Endothelial cell of umbilical vein (primary cell): ENCODE measurements around the gene POLR2B. TPM values are rescaled to one million over a fixed set of nuclear protein-coding genes. Genes with fewer than 3 reads are reported as not detected.

Experiments
- BruUV-seq: library from RNA; stranded (reverse); fragments of 400-500 nt; replicated peaks from 2 replicates; lab custom pipeline; 2021; lab: Mats Ljungman, UMichigan
- CTCF ChIA-PET: fragments of 300-600, 350-600 bp; sonication (Branson Sonifier 250); formaldehyde crosslinking; loops from one replicate; lab custom pipeline; 2021; ENCODE audit warnings: antibody characterized with exemption, inconsistent platforms; lab: Charles Lee
- POLR2A ChIA-PET: fragments of 300-600, 350-600 bp; sonication (Branson Sonifier 250); formaldehyde crosslinking; loops from one replicate; lab custom pipeline; 2021; ENCODE audit warnings: antibody characterized with exemption, inconsistent platforms; lab: Charles Lee
- DNase-seq: peaks from one replicate; pipeline ENCODE4 v3.0.0-alpha.2; 2011; ENCODE audit warnings: low read depth, low spot score
- FAIRE-seq: peaks from 2 replicates; lab custom pipeline; 2011; peaks lifted over from hg19 to GRCh38; lab: Jason Lieb, UNC
- H2AFZ ChIP-seq: 2 replicates; pipeline ENCODE4 v1.6.0; 2012; ENCODE audit warnings: low read depth, low read length, control low read depth, inconsistent platforms
- H3K27ac ChIP-seq: 2 replicates; pipeline ENCODE4 v1.5.1; 2011; ENCODE audit warnings: low read depth, mild to moderate bottlenecking, control low read depth, low read length, moderate library complexity; ENCODE audit not compliant: insufficient read depth
- H3K27me3 ChIP-seq, 2 experiments: 2 replicates each; pipeline versions ENCODE4 v1.6.0 to v1.6.1; 2011; ENCODE audit warnings: low read length in 2 of 2, mixed read lengths in 1 of 2; ENCODE audit not compliant: control insufficient read depth in 2 of 2, insufficient read depth in 2 of 2
- H3K36me3 ChIP-seq, 2 experiments: 2 replicates in 1 of 2; 3 replicates in 1 of 2; pipeline ENCODE4 v1.5.1; 2011; ENCODE audit warnings: low read length in 2 of 2, mild to moderate bottlenecking in 1 of 2, moderate library complexity in 1 of 2; ENCODE audit not compliant: control insufficient read depth in 2 of 2, insufficient read depth in 2 of 2; ENCODE audit errors: extremely low read depth in 1 of 2
- H3K4me1 ChIP-seq: 3 replicates; pipeline ENCODE4 v1.5.1; 2011; ENCODE audit warnings: mild to moderate bottlenecking, low read length; ENCODE audit not compliant: control insufficient read depth, insufficient read depth; ENCODE audit errors: extremely low read depth
- H3K4me2 ChIP-seq: 2 replicates; pipeline ENCODE4 v1.6.1; 2011; ENCODE audit warnings: low read length, control low read depth, mixed read lengths; ENCODE audit not compliant: insufficient read depth
- H3K4me3 ChIP-seq, 3 experiments: fragments of 200-600 bp in 1 of 3; sonication (generic), shearing (Covaris generic) in 1 of 3; replicated peaks in 1 of 3; 2 replicates each; pipeline ENCODE4 v1.5.1; 2011 to 2016; ENCODE audit warnings: control low read depth in 3 of 3, low read length in 3 of 3, mild to moderate bottlenecking in 2 of 3, inconsistent platforms in 1 of 3, low read depth in 1 of 3, moderate library complexity in 1 of 3; ENCODE audit not compliant: insufficient read depth in 1 of 3
- H3K79me2 ChIP-seq: 2 replicates; pipeline ENCODE4 v1.6.0; 2012; ENCODE audit warnings: low read length, inconsistent platforms; ENCODE audit not compliant: control insufficient read depth, insufficient read depth
- H3K9ac ChIP-seq: replicated peaks from 2 replicates; pipeline ENCODE3; 2011; ENCODE audit warnings: low read length, control low read depth; ENCODE audit not compliant: insufficient read depth; ENCODE audit errors: extremely low read depth
- H3K9me1 ChIP-seq: replicated peaks from 3 replicates; pipeline ENCODE4 v1.6.0; 2011; ENCODE audit warnings: mild to moderate bottlenecking, low read length; ENCODE audit not compliant: control insufficient read depth, insufficient read depth; ENCODE audit errors: extremely low read depth
- H3K9me3 ChIP-seq: replicated peaks from 2 replicates; pipeline ENCODE4 v1.5.1; 2012; ENCODE audit warnings: low read length, inconsistent platforms; ENCODE audit not compliant: control insufficient read depth, insufficient read depth
- H4K20me1 ChIP-seq: replicated peaks from 2 replicates; pipeline ENCODE3; 2011; ENCODE audit warnings: mild to moderate bottlenecking, low read length; ENCODE audit not compliant: control insufficient read depth, insufficient read depth; ENCODE audit errors: extremely low read depth
- EZH2 ChIP-seq: IDR thresholded peaks from 2 replicates; pipeline ENCODE4 v1.6.1; 2012; ENCODE audit warnings: borderline replicate concordance, low read depth, mild to moderate bottlenecking, moderate library complexity, low read length, inconsistent platforms; ENCODE audit not compliant: severe bottlenecking
- FOS ChIP-seq: IDR thresholded peaks from 2 replicates; pipeline ENCODE4 v1.6.1; 2011; ENCODE audit warnings: mild to moderate bottlenecking, low read length, moderate library complexity, borderline replicate concordance; ENCODE audit not compliant: insufficient read depth
- GATA2 ChIP-seq: IDR thresholded peaks from 2 replicates; pipeline ENCODE4 v1.7.0; 2011; ENCODE audit warnings: low read depth, mild to moderate bottlenecking, moderate library complexity, mixed read lengths, low read length; ENCODE audit not compliant: insufficient read length, insufficient read depth
- JUN ChIP-seq: IDR thresholded peaks from 2 replicates; pipeline ENCODE4 v1.6.1; 2011; ENCODE audit warnings: borderline replicate concordance, low read depth; ENCODE audit not compliant: insufficient read length, insufficient read depth
- MYC ChIP-seq: IDR thresholded peaks from one replicate; pipeline ENCODE4 v1.6.1; 2011; ENCODE audit warnings: mild to moderate bottlenecking, low read depth, low read length
- POLR2A ChIP-seq: IDR thresholded peaks from 2 replicates; pipeline ENCODE4 v1.6.1; 2012; ENCODE audit warnings: low read depth, mild to moderate bottlenecking, control low read depth, low read length
- POLR2AphosphoS5 ChIP-seq: IDR thresholded peaks from 2 replicates; pipeline ENCODE4 v1.6.1; 2012; ENCODE audit warnings: low read depth, mild to moderate bottlenecking, control low read depth, low read length, moderate library complexity; ENCODE audit not compliant: insufficient read depth
- dilution Hi-C: fragments of 300-500 bp; cut with MboI; formaldehyde crosslinking; loops from one replicate; pipeline ENCODE4 v1.15.0; 2019; ENCODE audit warnings: low sequenced_read_pairs; ENCODE audit not compliant: extremely low pct_ligation_motif_present
- intact Hi-C: fragments of 100-400 bp; cut with micrococcal nuclease; formaldehyde crosslinking; loops from one replicate; pipeline ENCODE4 v1.10.0; 2022
- polyA plus RNA-seq, 4 experiments: library from polyadenylated mRNA; depleted of rRNA in 3 of 4; stranded (reverse) in 3 of 4; unstranded in 1 of 4; fragments of >200 nt; gene quantifications; 2 replicates each; pipeline versions ENCODE4 v1.2.1 to v1.2.3, GENCODE V29; 2011 to 2012; ENCODE audit warnings: missing spikeins in 1 of 4
- total RNA-seq: library from RNA; stranded (reverse); gene quantifications from 2 replicates; pipeline ENCODE4 v1.2.3, GENCODE V29; 2021
- TF ChIP-seq, protein P1 (sequence below), 2 donors: IDR thresholded peaks; 1 replicate in 1 of 2; 2 replicates in 1 of 2; pipeline ENCODE4 v1.5.1; 2011; ENCODE audit warnings: low read length in 2 of 2, mild to moderate bottlenecking in 2 of 2, moderate library complexity in 2 of 2, control low read depth in 1 of 2, inconsistent platforms in 1 of 2, low read depth in 1 of 2; ENCODE audit not compliant: insufficient read depth in 1 of 2; ENCODE audit errors: extremely low read depth in 1 of 2
- TF ChIP-seq, protein P2 (sequence below): IDR thresholded peaks from 2 replicates; pipeline ENCODE4 v1.6.1; 2011; ENCODE audit not compliant: insufficient read depth, insufficient read length

POLR2B gene
- total and polyA plus RNA-seq, 2 donors (not counting 3 experiments of a cell fraction or from before 2014, with no cell fraction given), result 75.5 to 148 TPM

DNA sequence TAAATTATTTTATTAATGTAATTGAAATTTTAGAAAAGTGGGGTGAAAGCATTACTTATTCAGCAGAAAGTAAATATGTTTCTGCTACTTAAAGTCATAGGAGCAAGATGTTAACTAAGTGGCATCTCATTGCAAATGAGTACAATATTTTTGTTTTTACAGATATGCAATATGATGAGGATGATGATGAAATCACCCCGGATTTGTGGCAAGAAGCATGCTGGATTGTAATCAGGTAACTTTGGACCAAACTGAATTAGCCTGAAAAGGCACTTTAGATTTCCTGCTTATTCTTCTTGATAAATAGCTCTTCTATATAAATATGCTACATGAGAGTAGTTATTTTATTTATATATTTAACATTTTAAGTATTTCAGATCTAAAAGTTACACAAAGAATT, 7.5 kb downstream of the POLR2B start:
- Histone ChIP-seq H3K4me2 (no peak overlapping the region), H3K4me1 (peaks cover 18% of the 10 kb centered on the region), H3K27me3 (no peaks in the 10 kb centered on the region), H3K4me3 (no peak overlapping the region), H3K9me3 (no peaks in the 10 kb centered on the region), H4K20me1 (no peaks in the 10 kb centered on the region), H3K79me2 (peaks cover 91% of the 10 kb centered on the region), H2AFZ (no peak overlapping the region), H3K27ac (no peak overlapping the region), H3K9ac (no peak overlapping the region), H3K9me1 (no peaks in the 10 kb centered on the region), H3K36me3 (peaks cover 4 to 23% of the 10 kb centered on the region in 2 experiments)
- dilution Hi-C loops, result no loop called here
- ChIA-PET POLR2A (no interaction called here), CTCF (no interaction called here)
- intact Hi-C loops, result no loop called here
- BruUV-seq, result no TSS peak
- no peak for TF ChIP-seq MYC
- no peak for TF ChIP-seq GATA2
- TF ChIP-seq POLR2A, result no peak
- FAIRE-seq, result no peak
- DNase-seq, result no peak

DNA sequence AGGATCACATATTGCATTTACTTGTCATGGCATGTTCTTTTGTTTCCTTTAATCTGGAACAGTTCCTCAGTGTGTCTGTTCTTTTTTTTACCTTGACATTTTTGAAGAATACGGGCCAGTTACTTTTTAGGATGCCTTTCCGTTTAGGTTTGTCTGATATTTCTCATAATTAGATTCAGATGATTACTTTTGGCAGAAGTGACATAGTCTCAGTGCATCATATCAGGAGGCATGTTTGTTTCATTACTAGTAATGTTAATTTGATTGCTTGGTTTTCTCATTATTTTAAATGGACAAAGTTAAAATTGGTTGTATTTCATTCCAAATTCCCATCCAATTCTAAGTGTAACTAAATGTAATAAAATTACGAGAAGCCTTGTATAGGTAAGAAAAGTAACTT, 8.3 kb downstream of the POLR2B start:
- DNase-seq (no peak), FAIRE-seq (no peak)
- intact Hi-C loops, result no loop called here
- dilution Hi-C loops, result no loop called here
- Histone ChIP-seq H3K27ac (no peak overlapping the region), H2AFZ (no peak overlapping the region), H3K9me1 (no peaks in the 10 kb centered on the region), H3K27me3 (no peaks in the 10 kb centered on the region), H3K4me2 (no peak overlapping the region), H3K9me3 (no peaks in the 10 kb centered on the region), H3K79me2 (peaks cover 94% of the 10 kb centered on the region), H3K9ac (no peak overlapping the region), H4K20me1 (no peaks in the 10 kb centered on the region), H3K4me3 (no peak overlapping the region), H3K4me1 (peaks cover 12% of the 10 kb centered on the region), H3K36me3 (peaks cover 4 to 26% of the 10 kb centered on the region in 2 experiments)
- TF ChIP-seq POLR2A (no peak), MYC (no peak), GATA2 (no peak), JUN (no peak), EZH2 (no peak), POLR2AphosphoS5 (no peak), FOS (no peak)
- TF ChIP-seq, protein P1, sequence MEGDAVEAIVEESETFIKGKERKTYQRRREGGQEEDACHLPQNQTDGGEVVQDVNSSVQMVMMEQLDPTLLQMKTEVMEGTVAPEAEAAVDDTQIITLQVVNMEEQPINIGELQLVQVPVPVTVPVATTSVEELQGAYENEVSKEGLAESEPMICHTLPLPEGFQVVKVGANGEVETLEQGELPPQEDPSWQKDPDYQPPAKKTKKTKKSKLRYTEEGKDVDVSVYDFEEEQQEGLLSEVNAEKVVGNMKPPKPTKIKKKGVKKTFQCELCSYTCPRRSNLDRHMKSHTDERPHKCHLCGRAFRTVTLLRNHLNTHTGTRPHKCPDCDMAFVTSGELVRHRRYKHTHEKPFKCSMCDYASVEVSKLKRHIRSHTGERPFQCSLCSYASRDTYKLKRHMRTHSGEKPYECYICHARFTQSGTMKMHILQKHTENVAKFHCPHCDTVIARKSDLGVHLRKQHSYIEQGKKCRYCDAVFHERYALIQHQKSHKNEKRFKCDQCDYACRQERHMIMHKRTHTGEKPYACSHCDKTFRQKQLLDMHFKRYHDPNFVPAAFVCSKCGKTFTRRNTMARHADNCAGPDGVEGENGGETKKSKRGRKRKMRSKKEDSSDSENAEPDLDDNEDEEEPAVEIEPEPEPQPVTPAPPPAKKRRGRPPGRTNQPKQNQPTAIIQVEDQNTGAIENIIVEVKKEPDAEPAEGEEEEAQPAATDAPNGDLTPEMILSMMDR (IDR thresholded peaks at IDR 0.05; ENCODE audit: extremely low read depth in 1 of 2, insufficient read depth in 1 of 2, low read depth in 1 of 2, low read length in 2 of 2), result no peak
- TF ChIP-seq, protein P2, sequence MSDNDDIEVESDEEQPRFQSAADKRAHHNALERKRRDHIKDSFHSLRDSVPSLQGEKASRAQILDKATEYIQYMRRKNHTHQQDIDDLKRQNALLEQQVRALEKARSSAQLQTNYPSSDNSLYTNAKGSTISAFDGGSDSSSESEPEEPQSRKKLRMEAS, result no peak
- ChIA-PET CTCF (no interaction called here), POLR2A (no interaction called here)
- BruUV-seq, result no TSS peak
